WTC11 (cell line): ENCODE measurements around the gene RAMAC. TPM values are rescaled to one million over a fixed set of nuclear protein-coding genes. Genes with fewer than 3 reads are reported as not detected.

Experiments used
- ATAC-seq: fragments of 200-7000 bp; cut with Tn5 transposase; 2 replicates; pipeline ENCODE4 v1.10.0; 2021; ENCODE audit warnings: mild to moderate bottlenecking, moderate library complexity
- CTCF ChIA-PET: fragments of 300-600 bp; sonication (Branson Sonifier 250); formaldehyde crosslinking; loops from one replicate; lab custom pipeline; 2021; ENCODE audit warnings: antibody characterized with exemption; lab: Charles Lee
- POLR2A ChIA-PET: fragments of 350-600 bp; sonication (Branson Sonifier 250); formaldehyde crosslinking; loops from one replicate; lab custom pipeline; 2021; ENCODE audit warnings: antibody characterized with exemption; lab: Charles Lee
- DNase-seq: peaks from one replicate; pipeline ENCODE4 v3.0.0; 2021; ENCODE audit warnings: low spot score
- H3K27ac Mint-ChIP-seq: 2 replicates; pipeline ENCODE4 v1.8.0; 2021; ENCODE audit warnings: mixed read lengths
- H3K27me3 Mint-ChIP-seq: 2 replicates; pipeline ENCODE4 v1.8.0; 2021; ENCODE audit warnings: low read depth, mild to moderate bottlenecking, moderate library complexity, mixed read lengths
- H3K36me3 Mint-ChIP-seq: 2 replicates; pipeline ENCODE4 v1.8.0; 2021; ENCODE audit warnings: mixed read lengths
- H3K4me1 Mint-ChIP-seq: 2 replicates; pipeline ENCODE4 v1.8.0; 2022; ENCODE audit warnings: mixed read lengths
- H3K4me3 Mint-ChIP-seq: 2 replicates; pipeline ENCODE4 v1.8.0; 2021; ENCODE audit warnings: mild to moderate bottlenecking, moderate library complexity, mixed read lengths
- H3K9me3 Mint-ChIP-seq: 2 replicates; pipeline ENCODE4 v1.8.0; 2021; ENCODE audit warnings: mixed read lengths
- CBFB ChIP-seq: sonication (generic); formaldehyde crosslinking; IDR thresholded peaks from 2 replicates; pipeline ENCODE4 v1.8.1; 2022; ENCODE audit warnings: mild to moderate bottlenecking, low read depth, missing genetic modification reagents
- CREM ChIP-seq: sonication (generic); formaldehyde crosslinking; IDR thresholded peaks from 2 replicates; pipeline ENCODE4 v1.8.1; 2022; ENCODE audit warnings: mild to moderate bottlenecking, missing genetic modification reagents, moderate library complexity
- CTCF ChIP-seq: fragments of 200-600 bp; IDR thresholded peaks from 2 replicates; pipeline ENCODE4 v1.8.0; 2022; ENCODE audit warnings: antibody characterized with exemption
- ELF4 ChIP-seq: sonication (generic); formaldehyde crosslinking; IDR thresholded peaks from 2 replicates; pipeline ENCODE4 v1.8.1; 2022; ENCODE audit warnings: low read depth, mild to moderate bottlenecking, moderate library complexity, missing genetic modification reagents
- ERG ChIP-seq: fragments of 250-450 bp; sonication (Bioruptor Pico); IDR thresholded peaks from 2 replicates; pipeline ENCODE4 v1.8.0; 2021; ENCODE audit warnings: mild to moderate bottlenecking
- HMGA2 ChIP-seq: fragments of 250-450 bp; sonication (Bioruptor Pico); IDR thresholded peaks from 2 replicates; pipeline ENCODE4 v1.4.0; 2021; ENCODE audit warnings: mild to moderate bottlenecking, moderate library complexity
- KAT7 ChIP-seq: sonication (generic); formaldehyde crosslinking; IDR thresholded peaks from 2 replicates; pipeline ENCODE4 v1.8.1; 2023; ENCODE audit warnings: missing genetic modification reagents, mild to moderate bottlenecking, borderline replicate concordance
- MXD4 ChIP-seq: fragments of 250-450 bp; sonication (Bioruptor Pico); IDR thresholded peaks from 2 replicates; pipeline ENCODE4 v1.8.0; 2021; ENCODE audit warnings: mild to moderate bottlenecking, moderate library complexity, borderline replicate concordance
- NR1H2 ChIP-seq: sonication (generic); formaldehyde crosslinking; IDR thresholded peaks from 2 replicates; pipeline ENCODE4 v1.9.0; 2021; ENCODE audit warnings: mild to moderate bottlenecking, moderate library complexity, missing genetic modification reagents
- NR3C1 ChIP-seq: sonication (generic); formaldehyde crosslinking; conservative IDR thresholded peaks from 2 replicates; pipeline ENCODE4 v1.8.1; 2023; ENCODE audit warnings: low read depth, mild to moderate bottlenecking, missing genetic modification reagents
- RORB ChIP-seq: fragments of 250-450 bp; sonication (Bioruptor Pico); IDR thresholded peaks from 2 replicates; pipeline ENCODE4 v1.9.0; 2021; ENCODE audit warnings: mild to moderate bottlenecking
- ZNF232 ChIP-seq: sonication (generic); formaldehyde crosslinking; IDR thresholded peaks from 2 replicates; pipeline ENCODE4 v1.8.0; 2022; ENCODE audit warnings: mild to moderate bottlenecking, missing genetic modification reagents
- ZNF317 ChIP-seq: sonication (generic); formaldehyde crosslinking; IDR thresholded peaks from 2 replicates; pipeline ENCODE4 v1.8.1; 2023; ENCODE audit warnings: low read depth, mild to moderate bottlenecking, moderate library complexity, missing genetic modification reagents, borderline replicate concordance
- ZNF396 ChIP-seq: fragments of 250-450 bp; sonication (Bioruptor Pico); IDR thresholded peaks from 2 replicates; pipeline ENCODE4 v1.8.0; 2021; ENCODE audit warnings: mild to moderate bottlenecking, moderate library complexity, borderline replicate concordance
- ZNF416 ChIP-seq: fragments of 250-450 bp; sonication (Bioruptor Pico); IDR thresholded peaks from 2 replicates; pipeline ENCODE4 v1.9.0; 2021; ENCODE audit warnings: mild to moderate bottlenecking, inconsistent platforms
- ZNF423 ChIP-seq: fragments of 250-450 bp; sonication (Bioruptor Pico); IDR thresholded peaks from 2 replicates; pipeline ENCODE4 v2.1.2; 2022; ENCODE audit warnings: mild to moderate bottlenecking, moderate library complexity
- ZNF671 ChIP-seq: fragments of 250-450 bp; sonication (Bioruptor Pico); IDR thresholded peaks from 2 replicates; pipeline ENCODE4 v1.8.0; 2021; ENCODE audit warnings: mild to moderate bottlenecking
- total RNA-seq: library from RNA; stranded (reverse); gene quantifications from 3 replicates; pipeline ENCODE4 v1.2.3, GENCODE V29; 2021
- TF ChIP-seq, protein P1 (sequence below): fragments of 250-450 bp; sonication (Bioruptor Pico); conservative IDR thresholded peaks from 2 replicates; pipeline ENCODE4 v1.9.0; 2021; ENCODE audit warnings: mild to moderate bottlenecking
- TF ChIP-seq, protein P2 (sequence below): sonication (generic); formaldehyde crosslinking; IDR thresholded peaks from 2 replicates; pipeline ENCODE4 v1.8.0; 2023; ENCODE audit warnings: mild to moderate bottlenecking, missing genetic modification reagents
- TF ChIP-seq, protein P3 (sequence below): sonication (generic); formaldehyde crosslinking; IDR thresholded peaks from 2 replicates; pipeline ENCODE4 v1.8.1; 2023; ENCODE audit warnings: mild to moderate bottlenecking, moderate library complexity, missing genetic modification reagents
- TF ChIP-seq, protein P4 (sequence below): fragments of 250-450 bp; sonication (Bioruptor Pico); IDR thresholded peaks from 2 replicates; pipeline ENCODE4 v2.1.2; 2022; ENCODE audit warnings: mild to moderate bottlenecking, moderate library complexity

The RAMAC gene
- total RNA-seq, 1 experiment from 2014 or later = 26.6 TPM

DNA sequence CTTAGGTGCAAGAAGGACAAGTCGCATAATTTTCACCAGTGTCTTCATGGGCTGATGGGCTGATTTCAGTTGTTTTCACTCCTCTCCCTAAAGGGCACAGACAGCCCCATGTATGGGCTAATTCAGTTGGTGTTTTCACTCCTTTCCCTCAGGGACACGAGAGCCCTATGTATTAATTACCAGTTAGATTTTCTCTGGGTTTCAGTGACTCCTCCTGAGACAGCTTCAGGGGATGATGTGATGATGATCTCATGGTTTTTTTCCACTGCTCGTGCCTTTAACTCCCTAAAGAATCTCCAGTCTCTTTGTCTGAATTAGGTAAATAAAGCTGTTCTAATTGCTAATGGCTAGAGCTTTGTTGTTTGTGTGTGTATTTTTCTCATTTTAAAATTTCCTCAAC lies 9.9 kb downstream of the RAMAC start (continued):
- TF ChIP-seq CTCF = no peak
- TF ChIP-seq, protein P1, sequence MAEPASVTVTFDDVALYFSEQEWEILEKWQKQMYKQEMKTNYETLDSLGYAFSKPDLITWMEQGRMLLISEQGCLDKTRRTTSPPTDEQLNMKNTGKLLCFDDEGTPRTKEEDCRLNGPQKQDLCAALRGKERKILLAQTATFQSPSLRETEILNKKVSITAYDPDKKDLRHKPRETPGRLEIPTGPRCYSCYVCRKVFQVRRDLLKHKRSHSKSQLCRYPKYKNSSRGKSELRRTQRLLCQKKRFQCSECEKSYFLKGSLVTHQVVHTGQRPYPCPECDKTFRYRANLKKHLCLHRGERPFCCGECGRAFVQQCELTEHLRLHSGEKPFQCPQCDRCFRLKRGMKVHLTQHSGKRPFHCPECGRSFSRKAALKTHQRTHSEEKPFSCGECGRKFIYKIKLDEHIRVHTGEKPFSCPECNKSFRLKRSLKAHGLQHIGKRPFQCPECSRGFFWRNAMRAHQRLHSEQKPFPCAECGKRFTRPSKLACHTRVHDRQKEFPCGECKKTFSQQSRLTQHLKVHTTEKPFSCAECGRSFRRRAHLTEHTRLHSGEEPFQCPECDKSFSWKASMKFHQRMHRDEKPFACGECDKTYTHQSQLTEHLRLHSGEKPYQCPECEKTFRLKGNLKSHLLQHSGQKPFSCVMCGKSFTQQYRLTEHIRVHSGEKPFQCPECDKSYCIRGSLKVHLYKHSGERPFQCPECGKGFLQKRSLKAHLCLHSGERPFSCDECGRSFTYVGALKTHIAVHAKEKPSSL (CRISPR knock-in tag) = no peak
- TF ChIP-seq ERG = no peak

GRCh38 chr15:82999426-82999825 lies 13.4 kb downstream of the RAMAC start:
- 0 out of 2 replicates have a peak, but pooled peaks cover 3% of the 10 kb centered on the region for H3K9me3 Mint-ChIP-seq
- H3K4me3 Mint-ChIP-seq = no peak overlapping the region
- no peak overlapping the region for H3K27ac Mint-ChIP-seq
- DNase-seq = no peak
- CTCF ChIA-PET = interaction anchor here (0.8 to 1.7 kb wide), 8 partner anchors 12 to 469 kb away, joined by 3 to 10 read pairs (median 4); partner anchors contain the start of gene C15orf40
- no peaks in the 10 kb centered on the region for H3K4me1 Mint-ChIP-seq
- peaks cover 4% of the 10 kb centered on the region for H3K36me3 Mint-ChIP-seq
- peaks cover 2% of the 10 kb centered on the region; the same call in 1 of the 2 replicates for H3K27me3 Mint-ChIP-seq
- ATAC-seq = no peak
- no peak for TF ChIP-seq ZNF317 (CRISPR knock-in tag)
- TF ChIP-seq, protein P2, sequence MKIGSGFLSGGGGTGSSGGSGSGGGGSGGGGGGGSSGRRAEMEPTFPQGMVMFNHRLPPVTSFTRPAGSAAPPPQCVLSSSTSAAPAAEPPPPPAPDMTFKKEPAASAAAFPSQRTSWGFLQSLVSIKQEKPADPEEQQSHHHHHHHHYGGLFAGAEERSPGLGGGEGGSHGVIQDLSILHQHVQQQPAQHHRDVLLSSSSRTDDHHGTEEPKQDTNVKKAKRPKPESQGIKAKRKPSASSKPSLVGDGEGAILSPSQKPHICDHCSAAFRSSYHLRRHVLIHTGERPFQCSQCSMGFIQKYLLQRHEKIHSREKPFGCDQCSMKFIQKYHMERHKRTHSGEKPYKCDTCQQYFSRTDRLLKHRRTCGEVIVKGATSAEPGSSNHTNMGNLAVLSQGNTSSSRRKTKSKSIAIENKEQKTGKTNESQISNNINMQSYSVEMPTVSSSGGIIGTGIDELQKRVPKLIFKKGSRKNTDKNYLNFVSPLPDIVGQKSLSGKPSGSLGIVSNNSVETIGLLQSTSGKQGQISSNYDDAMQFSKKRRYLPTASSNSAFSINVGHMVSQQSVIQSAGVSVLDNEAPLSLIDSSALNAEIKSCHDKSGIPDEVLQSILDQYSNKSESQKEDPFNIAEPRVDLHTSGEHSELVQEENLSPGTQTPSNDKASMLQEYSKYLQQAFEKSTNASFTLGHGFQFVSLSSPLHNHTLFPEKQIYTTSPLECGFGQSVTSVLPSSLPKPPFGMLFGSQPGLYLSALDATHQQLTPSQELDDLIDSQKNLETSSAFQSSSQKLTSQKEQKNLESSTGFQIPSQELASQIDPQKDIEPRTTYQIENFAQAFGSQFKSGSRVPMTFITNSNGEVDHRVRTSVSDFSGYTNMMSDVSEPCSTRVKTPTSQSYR (CRISPR knock-in tag) = no peak
- TF ChIP-seq CREM = no peak
- TF ChIP-seq ZNF396 = no peak
- TF ChIP-seq NR1H2 = no peak
- no peak for TF ChIP-seq ZNF671 (CRISPR knock-in tag)
- TF ChIP-seq RORB (CRISPR knock-in tag) = no peak
- TF ChIP-seq, protein P3, sequence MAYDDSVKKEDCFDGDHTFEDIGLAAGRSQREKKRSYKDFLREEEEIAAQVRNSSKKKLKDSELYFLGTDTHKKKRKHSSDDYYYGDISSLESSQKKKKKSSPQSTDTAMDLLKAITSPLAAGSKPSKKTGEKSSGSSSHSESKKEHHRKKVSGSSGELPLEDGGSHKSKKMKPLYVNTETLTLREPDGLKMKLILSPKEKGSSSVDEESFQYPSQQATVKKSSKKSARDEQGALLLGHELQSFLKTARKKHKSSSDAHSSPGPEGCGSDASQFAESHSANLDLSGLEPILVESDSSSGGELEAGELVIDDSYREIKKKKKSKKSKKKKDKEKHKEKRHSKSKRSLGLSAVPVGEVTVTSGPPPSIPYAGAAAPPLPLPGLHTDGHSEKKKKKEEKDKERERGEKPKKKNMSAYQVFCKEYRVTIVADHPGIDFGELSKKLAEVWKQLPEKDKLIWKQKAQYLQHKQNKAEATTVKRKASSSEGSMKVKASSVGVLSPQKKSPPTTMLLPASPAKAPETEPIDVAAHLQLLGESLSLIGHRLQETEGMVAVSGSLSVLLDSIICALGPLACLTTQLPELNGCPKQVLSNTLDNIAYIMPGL (CRISPR knock-in tag) = no peak
- no peak for TF ChIP-seq ELF4 (CRISPR knock-in tag)
- TF ChIP-seq ZNF232 (CRISPR knock-in tag) = no peak
- no peak for TF ChIP-seq ZNF423 (CRISPR knock-in tag)
- no peak for TF ChIP-seq CBFB (CRISPR knock-in tag)
- TF ChIP-seq HMGA2 (CRISPR knock-in tag) = no peak
- TF ChIP-seq KAT7 (CRISPR knock-in tag) = no peak
- TF ChIP-seq MXD4 = no peak
- TF ChIP-seq ZNF416 (CRISPR knock-in tag) = no peak
- no peak for TF ChIP-seq NR3C1
- TF ChIP-seq, protein P4, sequence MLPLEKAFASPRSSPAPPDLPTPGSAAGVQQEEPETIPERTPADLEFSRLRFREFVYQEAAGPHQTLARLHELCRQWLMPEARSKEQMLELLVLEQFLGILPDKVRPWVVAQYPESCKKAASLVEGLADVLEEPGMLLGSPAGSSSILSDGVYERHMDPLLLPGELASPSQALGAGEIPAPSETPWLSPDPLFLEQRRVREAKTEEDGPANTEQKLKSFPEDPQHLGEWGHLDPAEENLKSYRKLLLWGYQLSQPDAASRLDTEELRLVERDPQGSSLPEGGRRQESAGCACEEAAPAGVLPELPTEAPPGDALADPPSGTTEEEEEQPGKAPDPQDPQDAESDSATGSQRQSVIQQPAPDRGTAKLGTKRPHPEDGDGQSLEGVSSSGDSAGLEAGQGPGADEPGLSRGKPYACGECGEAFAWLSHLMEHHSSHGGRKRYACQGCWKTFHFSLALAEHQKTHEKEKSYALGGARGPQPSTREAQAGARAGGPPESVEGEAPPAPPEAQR (CRISPR knock-in tag) = no peak
- POLR2A ChIA-PET = no interaction called here
